Neural cell (in vitro differentiated cells): ENCODE results near the gene TNFSF12. TPM values are rescaled to one million over a fixed set of nuclear protein-coding genes. Genes with fewer than 3 reads are reported as not detected.

Experiments
- H2AFZ ChIP-seq: fragments of 200-600, 300-800 bp; sonication (generic), shearing (Covaris generic); 2 replicates; pipeline ENCODE4 v1.6.0; 2014; ENCODE audit warnings: low read depth, mild to moderate bottlenecking, antibody characterized with exemption, low read length, moderate library complexity
- H3F3A ChIP-seq: fragments of 200-600 bp; shearing (Covaris generic); 2 replicates; pipeline ENCODE4 v1.6.1; 2016; ENCODE audit warnings: mild to moderate bottlenecking, moderate library complexity, mixed read lengths, antibody characterized with exemption, low read length; ENCODE audit not compliant: insufficient read depth, poor library complexity, severe bottlenecking
- H3K27ac ChIP-seq: fragments of 200-600, 300-800 bp; sonication (generic), shearing (Covaris generic); 2 replicates; pipeline ENCODE4 v1.5.1; 2014; ENCODE audit warnings: mild to moderate bottlenecking, low read length, moderate library complexity
- H3K27me3 ChIP-seq: fragments of 300-800, 200-600 bp; sonication (generic), shearing (Covaris generic); 2 replicates; pipeline ENCODE4 v1.6.0; 2014; ENCODE audit warnings: mild to moderate bottlenecking, low read depth, low read length, moderate library complexity; ENCODE audit not compliant: insufficient read depth
- H3K36me3 ChIP-seq: fragments of 300-800, 200-600 bp; sonication (generic), shearing (Covaris generic); 2 replicates; pipeline ENCODE4 v1.5.1; 2014; ENCODE audit warnings: mild to moderate bottlenecking, antibody characterized with exemption, low read length, moderate library complexity; ENCODE audit not compliant: insufficient read depth
- H3K4me2 ChIP-seq: fragments of 300-800, 200-600 bp; sonication (generic), shearing (Covaris generic); 2 replicates; pipeline ENCODE4 v1.6.0; 2014; ENCODE audit warnings: mild to moderate bottlenecking, low read length
- H3K4me3 ChIP-seq: fragments of 300-800, 200-600 bp; sonication (generic), shearing (Covaris generic); 2 replicates; pipeline ENCODE4 v1.5.1; 2014; ENCODE audit warnings: mild to moderate bottlenecking, low read length, moderate library complexity
- H3K79me2 ChIP-seq: fragments of 200-600 bp; shearing (Covaris generic); replicated peaks from 2 replicates; pipeline ENCODE4 v1.6.0; 2014; ENCODE audit warnings: mild to moderate bottlenecking, low read length, moderate library complexity; ENCODE audit not compliant: insufficient read depth
- H3K9ac ChIP-seq: fragments of 300-800, 200-600 bp; sonication (generic), shearing (Covaris generic); 2 replicates; pipeline ENCODE4 v1.6.1; 2016; ENCODE audit warnings: mild to moderate bottlenecking, low read length, mixed read lengths
- H3K9me2 ChIP-seq: fragments of 200-600 bp; shearing (Covaris generic); 2 replicates; pipeline ENCODE4 v1.6.1; 2016; ENCODE audit warnings: mild to moderate bottlenecking, low read length, mixed read lengths; ENCODE audit not compliant: insufficient read depth
- H3K9me3 ChIP-seq: fragments of 200-600, 300-800 bp; sonication (generic), shearing (Covaris generic); 2 replicates; pipeline ENCODE4 v1.6.1; 2016; ENCODE audit warnings: mild to moderate bottlenecking, mixed run types, low read length, moderate library complexity, mixed read lengths
- H4K20me1 ChIP-seq: fragments of 200-600 bp; shearing (Covaris generic); 2 replicates; pipeline ENCODE4 v1.6.1; 2016; ENCODE audit warnings: mild to moderate bottlenecking, mixed run types; ENCODE audit not compliant: insufficient read depth
- CTCF ChIP-seq: fragments of 450-650 bp; IDR thresholded peaks from 2 replicates; pipeline ENCODE4 v1.5.1; 2014; ENCODE audit warnings: antibody characterized with exemption, mild to moderate bottlenecking, moderate library complexity; ENCODE audit not compliant: poor library complexity, severe bottlenecking
- EP300 ChIP-seq: fragments of 450-650 bp; conservative IDR thresholded peaks from 2 replicates; pipeline ENCODE4 v1.6.1; 2014; ENCODE audit warnings: antibody characterized with exemption, mild to moderate bottlenecking, moderate library complexity; ENCODE audit not compliant: poor library complexity, severe bottlenecking
- EZH2 ChIP-seq: fragments of 200-600, 300-800 bp; shearing (Covaris generic), sonication (generic); IDR thresholded peaks from 2 replicates; pipeline ENCODE4 v1.6.1; 2014; ENCODE audit warnings: antibody characterized with exemption, low read length, borderline replicate concordance, mild to moderate bottlenecking; ENCODE audit not compliant: insufficient read depth, poor library complexity, severe bottlenecking
- MXI1 ChIP-seq: fragments of 450-650 bp; conservative IDR thresholded peaks from 2 replicates; pipeline ENCODE4 v1.6.1; 2014; ENCODE audit warnings: antibody characterized with exemption, mild to moderate bottlenecking; ENCODE audit not compliant: poor library complexity, severe bottlenecking
- POLR2AphosphoS5 ChIP-seq: IDR thresholded peaks from 2 replicates; pipeline ENCODE4 v1.6.1; 2012
- RAD21 ChIP-seq: fragments of 450-650 bp; conservative IDR thresholded peaks from 2 replicates; pipeline ENCODE4 v1.6.1; 2014; ENCODE audit warnings: antibody characterized with exemption, mild to moderate bottlenecking, moderate library complexity
- REST ChIP-seq: IDR thresholded peaks from 2 replicates; pipeline ENCODE4 v1.6.1; 2012; ENCODE audit warnings: borderline replicate concordance
- SMC3 ChIP-seq: fragments of 450-650 bp; conservative IDR thresholded peaks from 2 replicates; pipeline ENCODE4 v1.6.1; 2014; ENCODE audit warnings: antibody characterized with exemption, mild to moderate bottlenecking, moderate library complexity; ENCODE audit not compliant: poor library complexity
- polyA plus RNA-seq: library from polyadenylated mRNA; depleted of rRNA; stranded (reverse); fragments of >200 nt; gene quantifications from 2 replicates; pipeline ENCODE4 v1.2.3, GENCODE V29; 2014

TNFSF12 gene
- polyA plus RNA-seq, 1 donor from 2014 or later: not detected

- peaks cover 14% of the 10 kb centered on the region for H3K36me3 ChIP-seq
- H3K27me3 ChIP-seq: no peaks in the 10 kb centered on the region
- no peaks in the 10 kb centered on the region for H3K9me2 ChIP-seq
- H2AFZ ChIP-seq: peak overlapping the region; percentile 8
- no peaks in the 10 kb centered on the region for H3K9me3 ChIP-seq
- peak overlapping the region; percentile 100 for H3K9ac ChIP-seq
- peaks cover 35% of the 10 kb centered on the region for H3K79me2 ChIP-seq
- H3K27ac ChIP-seq: peak overlapping the region; percentile 97
- no peaks in the 10 kb centered on the region for H3F3A ChIP-seq
- peak overlapping the region; percentile 100 for H3K4me3 ChIP-seq
- H4K20me1 ChIP-seq: peaks cover 30% of the 10 kb centered on the region
- peak overlapping the region; percentile 94 for H3K4me2 ChIP-seq
- TF ChIP-seq MXI1 (peak; percentile 96), CTCF (no peak), POLR2AphosphoS5 (peak; percentile 89)
These were observed 24.6 kb downstream of the TNFSF12 start for GRCh38 chr17:7573324-7574080.

- H3K79me2 ChIP-seq: peaks cover 35% of the 10 kb centered on the region
- H2AFZ ChIP-seq: no peak overlapping the region
- H4K20me1 ChIP-seq: peaks cover 30% of the 10 kb centered on the region
- H3K4me3 ChIP-seq: peak overlapping the region; percentile 100
- H3K36me3 ChIP-seq: peaks cover 14% of the 10 kb centered on the region
- no peaks in the 10 kb centered on the region for H3F3A ChIP-seq
- peak overlapping the region; percentile 100 for H3K9ac ChIP-seq
- H3K4me2 ChIP-seq: peak overlapping the region; percentile 94
- no peaks in the 10 kb centered on the region for H3K27me3 ChIP-seq
- TF ChIP-seq RAD21: no peak
- TF ChIP-seq SMC3: no peak
- TF ChIP-seq MXI1: no peak
- TF ChIP-seq REST: no peak
- H3K27ac ChIP-seq: peak overlapping the region; percentile 97
- H3K9me2 ChIP-seq: no peaks in the 10 kb centered on the region
- no peaks in the 10 kb centered on the region for H3K9me3 ChIP-seq
These were observed 25.5 kb downstream of the TNFSF12 start for GRCh38 chr17:7574176-7574953.

GRCh38 chr17:7575481-7575883 is 26.6 kb downstream of the TNFSF12 start:
- Histone ChIP-seq H3K36me3 (peaks cover 14% of the 10 kb centered on the region), H4K20me1 (peaks cover 30% of the 10 kb centered on the region), H3K9ac (peak overlapping the region; percentile 100), H3F3A (no peaks in the 10 kb centered on the region), H3K4me2 (no peak overlapping the region), H3K9me3 (no peaks in the 10 kb centered on the region), H3K4me3 (peak overlapping the region; percentile 100), H2AFZ (no peak overlapping the region), H3K27me3 (no peaks in the 10 kb centered on the region), H3K9me2 (no peaks in the 10 kb centered on the region), H3K27ac (no peak overlapping the region), H3K79me2 (peaks cover 35% of the 10 kb centered on the region)
- TF ChIP-seq POLR2AphosphoS5 (no peak), MXI1 (no peak), RAD21 (no peak), SMC3 (no peak), EZH2 (no peak), REST (no peak), EP300 (no peak)
